ENCODE measurements around the gene MIA2. TPM values are rescaled to one million over a fixed set of nuclear protein-coding genes. Genes with fewer than 3 reads are reported as not detected.

MIA2 gene
- total RNA-seq, 4 donors from 2014 or later, result 54.1 to 83.0 (median 71.4) TPM

GRCh38 chr14:39315859-39316444 lies 82.2 kb downstream of the MIA2 start:
- DNase-seq, result no peak
- H3K4me1 ChIP-seq, result no peaks in the 10 kb centered on the region
- no peak overlapping the region for H3K27ac ChIP-seq
- TF ChIP-seq EP300 (IDR thresholded peaks at IDR 0.05; ENCODE audit: low read depth), result no peak
- no peak for TF ChIP-seq POLR2AphosphoS5 (IDR thresholded peaks at IDR 0.05)
- peaks cover 0 to 15% (median 5%) of the 10 kb centered on the region in 4 donors for H3K36me3 ChIP-seq
- 96% methylated on average over 1 of the region's 1 CpG; no CpG with 5 or more reads in 1 of the 2 donors for WGBS, 2 donors (ENCODE audit: low coverage in 1 of 2)
- intact Hi-C loops (cut with DNase I; ENCODE audit: low total_unique reads), result no loop called here
- no peak overlapping the region for H3K4me3 ChIP-seq
- no peaks in the 10 kb centered on the region for H3K9me3 ChIP-seq
- in situ Hi-C loops (cut with MboI; ENCODE audit: low pct_ligation_motif_present in 1 of 4, low pct_unique_long_range_greater_than_20kb in 1 of 4, low sequenced_read_pairs in 3 of 4), result no loop called here
- H3K27me3 ChIP-seq, result no peaks in the 10 kb centered on the region

- no peak for TF ChIP-seq EP300 (IDR thresholded peaks at IDR 0.05; ENCODE audit: low read depth)
- TF ChIP-seq CTCF (IDR thresholded peaks at IDR 0.05), result no peak
- no peak for TF ChIP-seq POLR2A (IDR thresholded peaks at IDR 0.05)
- TF ChIP-seq POLR2AphosphoS5 (IDR thresholded peaks at IDR 0.05), result no peak
- in situ Hi-C loops (cut with MboI; ENCODE audit: low pct_ligation_motif_present in 1 of 4, low pct_unique_long_range_greater_than_20kb in 1 of 4, low sequenced_read_pairs in 3 of 4), result no loop called here
- H3K27ac ChIP-seq, result no peak overlapping the region
- H3K9me3 ChIP-seq, result no peaks in the 10 kb centered on the region
- H3K4me1 ChIP-seq, result no peaks in the 10 kb centered on the region
- intact Hi-C loops (cut with DNase I; ENCODE audit: low total_unique reads), result no loop called here
- H3K4me3 ChIP-seq, result no peak overlapping the region
- no peak for DNase-seq
- 93 to 94% methylated on average over 6 to 8 of the region's 8 CpGs for WGBS, 2 donors (ENCODE audit: low coverage in 1 of 2)
- no peaks in the 10 kb centered on the region for H3K27me3 ChIP-seq
- peaks cover 0 to 15% (median 6%) of the 10 kb centered on the region in 4 donors for H3K36me3 ChIP-seq
Observed at GRCh38 chr14:39316830-39317553, 83.3 kb downstream of the MIA2 start.

- H3K4me1 ChIP-seq, result no peaks in the 10 kb centered on the region
- intact Hi-C loops (cut with DNase I; ENCODE audit: low total_unique reads) (no loop called here), in situ Hi-C loops (cut with MboI; ENCODE audit: low pct_ligation_motif_present in 1 of 4, low pct_unique_long_range_greater_than_20kb in 1 of 4, low sequenced_read_pairs in 3 of 4) (no loop called here)
- no peaks in the 10 kb centered on the region for H3K9me3 ChIP-seq
- no peaks in the 10 kb centered on the region for H3K27me3 ChIP-seq
- peaks cover 0 to 15% (median 6%) of the 10 kb centered on the region in 4 donors for H3K36me3 ChIP-seq
- DNase-seq, result no peak
- no peak overlapping the region for H3K27ac ChIP-seq
- TF ChIP-seq CTCF (IDR thresholded peaks at IDR 0.05), result no peak
- TF ChIP-seq POLR2AphosphoS5 (IDR thresholded peaks at IDR 0.05), result no peak
- no peak for TF ChIP-seq EP300 (IDR thresholded peaks at IDR 0.05; ENCODE audit: low read depth)
- no peak for TF ChIP-seq POLR2A (IDR thresholded peaks at IDR 0.05)
- H3K4me3 ChIP-seq, result no peak overlapping the region
- WGBS, 2 donors (ENCODE audit: low coverage in 1 of 2), result 86 to 100% methylated on average over 2 of the region's 2 CpGs
Observed at GRCh38 chr14:39318574-39318973, 84.9 kb downstream of the MIA2 start.

- Histone ChIP-seq H3K4me1 (no peaks in the 10 kb centered on the region), H3K27ac (no peak overlapping the region), H3K36me3 (peaks cover 0 to 15% (median 6%) of the 10 kb centered on the region in 4 donors), H3K9me3 (no peaks in the 10 kb centered on the region), H3K4me3 (no peak overlapping the region), H3K27me3 (no peaks in the 10 kb centered on the region)
- no peak for DNase-seq
- TF ChIP-seq POLR2AphosphoS5 (IDR thresholded peaks at IDR 0.05) (no peak), EP300 (IDR thresholded peaks at IDR 0.05; ENCODE audit: low read depth) (no peak), POLR2A (IDR thresholded peaks at IDR 0.05) (no peak), CTCF (IDR thresholded peaks at IDR 0.05) (no peak)
- intact Hi-C loops (cut with DNase I; ENCODE audit: low total_unique reads), result no loop called here
- in situ Hi-C loops (cut with MboI; ENCODE audit: low pct_ligation_motif_present in 1 of 4, low pct_unique_long_range_greater_than_20kb in 1 of 4, low sequenced_read_pairs in 3 of 4), result no loop called here
Observed at GRCh38 chr14:39319381-39319780, 85.7 kb downstream of the MIA2 start.

All from transverse colon (tissue), 4 donors.